Stimulated activated naive CD8-positive, alpha-beta T cell treated with anti-CD3 and anti-CD28 coated beads, Interleukin-15, Interleukin-2, amounts not matched to agents 100 ng/mL and 50 ng/mL, for 24 hours (primary cell): ENCODE results near the gene CD34.
"Not testable (repeated sequence)": the region's sequence is repeated elsewhere in the genome, so short reads cannot be mapped to it uniquely, and the experiment has no call there.

Experiments
- H3K27ac Mint-ChIP-seq: one replicate; pipeline ENCODE4 v1.8.0; 2021; ENCODE audit warnings: mild to moderate bottlenecking, mixed read lengths
- H3K27me3 Mint-ChIP-seq: one replicate; pipeline ENCODE4 v1.8.0; 2021; ENCODE audit warnings: mixed read lengths
- H3K36me3 Mint-ChIP-seq: one replicate; pipeline ENCODE4 v1.8.0; 2021; ENCODE audit warnings: low read depth, mixed read lengths
- H3K4me1 Mint-ChIP-seq: one replicate; pipeline ENCODE4 v1.8.0; 2021; ENCODE audit warnings: low read depth, mixed read lengths
- H3K4me3 Mint-ChIP-seq: one replicate; pipeline ENCODE4 v1.8.0; 2021; ENCODE audit warnings: mild to moderate bottlenecking, mixed read lengths
- H3K9me3 Mint-ChIP-seq: one replicate; pipeline ENCODE4 v1.8.0; 2021; ENCODE audit warnings: mixed read lengths

Gene CD34

GRCh38 chr1:207882692-207883091 is 28.2 kb downstream of the CD34 start:
- Mint-ChIP-seq H3K27me3 (no peaks in the 10 kb centered on the region), H3K9me3 (no peaks in the 10 kb centered on the region), H3K4me3 (peak overlapping the region; percentile 85), H3K27ac (peak overlapping the region; percentile 94), H3K4me1 (peaks cover 43% of the 10 kb centered on the region), H3K36me3 (no peaks in the 10 kb centered on the region)

DNA sequence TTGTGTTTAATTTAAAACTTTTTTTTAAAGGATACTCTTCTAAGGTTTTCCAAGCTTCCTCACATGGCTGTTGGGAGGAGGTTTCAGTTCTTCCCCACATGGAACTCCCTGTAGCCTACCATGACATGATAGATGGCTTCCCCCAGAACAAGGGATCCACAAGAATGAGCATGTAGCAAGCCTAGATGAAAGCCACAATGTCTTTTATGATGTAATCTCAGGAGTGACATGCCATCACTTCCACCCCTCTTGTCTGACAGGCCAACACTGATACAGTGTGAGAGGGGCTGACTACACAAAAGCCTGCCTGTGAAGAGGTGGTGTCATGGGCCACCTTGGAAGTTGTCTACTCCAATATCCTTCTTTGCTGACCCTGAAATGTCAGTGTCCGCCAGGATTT is 32.0 kb downstream of the CD34 start:
- Mint-ChIP-seq H3K9me3 (no peaks in the 10 kb centered on the region), H3K4me1 (peaks cover 51% of the 10 kb centered on the region), H3K36me3 (no peaks in the 10 kb centered on the region), H3K27ac (no peak overlapping the region), H3K27me3 (no peaks in the 10 kb centered on the region), H3K4me3 (no peak overlapping the region)

- not testable (repeated sequence) for H3K36me3 Mint-ChIP-seq, H3K9me3 Mint-ChIP-seq, H3K4me3 Mint-ChIP-seq, H3K27me3 Mint-ChIP-seq
- peak overlapping the region; percentile 31 for H3K27ac Mint-ChIP-seq
- H3K4me1 Mint-ChIP-seq: peaks cover 51% of the 10 kb centered on the region
These were observed 33.0 kb downstream of the CD34 start for GRCh38 chr1:207877914-207878313.

- H3K27ac Mint-ChIP-seq: no peak overlapping the region
- peaks cover 55% of the 10 kb centered on the region for H3K4me1 Mint-ChIP-seq
- H3K36me3 Mint-ChIP-seq: no peaks in the 10 kb centered on the region
- no peaks in the 10 kb centered on the region for H3K27me3 Mint-ChIP-seq
- H3K4me3 Mint-ChIP-seq: no peak overlapping the region
- no peaks in the 10 kb centered on the region for H3K9me3 Mint-ChIP-seq
These were observed 34.8 kb downstream of the CD34 start for GRCh38 chr1:207876131-207876530.

DNA sequence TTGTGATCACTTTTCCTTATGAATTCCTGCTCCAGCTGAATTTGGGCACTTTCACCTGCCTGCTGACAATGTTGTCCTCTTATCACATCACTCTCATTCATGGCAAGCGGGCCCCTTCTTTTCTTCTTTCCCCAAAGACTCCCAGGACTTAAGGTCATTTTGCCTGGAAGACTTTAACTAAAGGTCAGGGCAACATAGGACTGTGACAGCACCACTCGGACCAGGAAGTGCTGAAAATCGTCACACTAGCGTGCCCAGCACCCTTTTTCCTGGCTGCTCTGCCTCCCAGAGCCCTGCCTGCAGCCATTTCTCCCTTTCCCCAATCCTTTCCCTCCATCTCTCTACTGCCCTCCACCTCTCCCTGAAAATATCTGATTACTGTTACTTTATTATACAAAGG is 35.4 kb downstream of the CD34 start:
- no peaks in the 10 kb centered on the region for H3K36me3 Mint-ChIP-seq
- no peak overlapping the region for H3K27ac Mint-ChIP-seq
- no peaks in the 10 kb centered on the region for H3K27me3 Mint-ChIP-seq
- no peak overlapping the region for H3K4me3 Mint-ChIP-seq
- peaks cover 61% of the 10 kb centered on the region for H3K4me1 Mint-ChIP-seq
- no peaks in the 10 kb centered on the region for H3K9me3 Mint-ChIP-seq

DNA sequence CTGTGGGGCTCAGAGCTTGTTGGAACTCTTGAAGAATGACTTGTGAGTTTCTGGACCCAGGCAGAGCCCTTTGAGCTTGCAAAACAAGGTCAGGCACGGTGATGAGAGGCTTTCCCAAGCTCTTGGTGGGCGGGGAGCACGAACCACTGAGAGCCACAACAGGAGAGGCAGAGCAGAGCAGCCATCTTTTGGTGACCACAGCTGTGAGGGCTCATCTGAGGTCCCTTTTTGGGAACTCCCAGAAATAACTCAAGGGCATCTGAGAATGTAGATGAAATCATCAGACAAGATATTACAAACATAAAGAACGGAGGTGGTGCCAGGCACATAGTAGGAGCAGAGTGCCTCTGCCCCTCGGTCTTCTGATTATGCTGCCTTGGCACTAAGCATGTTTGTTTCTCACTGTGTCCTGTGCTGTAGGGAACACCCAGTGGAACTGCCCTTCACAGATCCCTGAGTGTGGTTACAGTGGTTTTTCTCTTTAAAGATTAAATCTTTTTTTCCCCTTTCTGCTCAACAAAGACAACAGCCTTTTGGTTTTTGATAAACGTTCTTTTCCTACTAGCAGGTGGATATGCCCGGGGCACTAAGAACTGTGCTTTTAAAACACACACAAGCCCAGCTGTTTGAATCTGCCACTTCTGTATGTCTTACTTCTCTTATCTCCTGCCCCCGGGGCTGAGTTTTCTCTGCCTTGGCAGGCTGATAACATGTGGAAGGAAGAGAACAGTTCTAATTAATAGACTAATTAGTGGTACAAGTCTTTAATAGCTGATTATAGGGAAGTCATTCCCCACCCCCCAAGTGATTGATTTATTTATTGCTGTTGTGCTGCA is 37.7 kb downstream of the CD34 start:
- H3K4me1 Mint-ChIP-seq: peaks cover 69% of the 10 kb centered on the region
- H3K9me3 Mint-ChIP-seq: no peaks in the 10 kb centered on the region
- peak overlapping the region; percentile 42 for H3K27ac Mint-ChIP-seq
- no peaks in the 10 kb centered on the region for H3K36me3 Mint-ChIP-seq
- H3K27me3 Mint-ChIP-seq: no peaks in the 10 kb centered on the region
- peak overlapping the region; percentile 38 for H3K4me3 Mint-ChIP-seq

DNA sequence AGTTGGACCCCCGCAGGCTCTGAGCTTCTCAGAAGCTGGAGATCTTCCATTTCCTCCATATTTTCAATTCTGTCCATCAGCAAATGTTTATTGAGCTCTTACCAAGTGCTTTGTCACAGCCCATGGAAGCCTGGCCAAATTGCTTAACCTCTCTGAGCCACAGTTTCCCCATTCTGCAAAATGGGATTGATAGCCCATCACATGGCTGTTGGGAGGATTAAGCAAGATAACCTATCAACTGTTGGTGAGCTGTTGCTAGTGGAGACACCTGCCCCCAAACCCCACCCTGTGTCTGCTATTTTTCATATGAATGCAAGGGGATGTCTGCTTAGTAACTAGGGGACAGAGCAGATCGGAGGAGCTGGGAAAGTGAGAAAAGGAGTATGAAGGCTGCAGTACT is 38.3 kb downstream of the CD34 start:
- H3K9me3 Mint-ChIP-seq: no peaks in the 10 kb centered on the region
- H3K27ac Mint-ChIP-seq: peak overlapping the region; percentile 42
- H3K27me3 Mint-ChIP-seq: no peaks in the 10 kb centered on the region
- H3K4me1 Mint-ChIP-seq: peaks cover 73% of the 10 kb centered on the region
- H3K4me3 Mint-ChIP-seq: peak overlapping the region; percentile 38
- no peaks in the 10 kb centered on the region for H3K36me3 Mint-ChIP-seq

GRCh38 chr1:207871117-207871649 is 39.7 kb downstream of the CD34 start:
- H3K27ac Mint-ChIP-seq: peak overlapping the region; percentile 82
- H3K4me3 Mint-ChIP-seq: no peak overlapping the region

GRCh38 chr1:207870306-207871031 is 40.5 kb downstream of the CD34 start:
- H3K27ac Mint-ChIP-seq: no peak overlapping the region
- peaks cover 9% of the 10 kb centered on the region for H3K36me3 Mint-ChIP-seq
- H3K4me3 Mint-ChIP-seq: peak overlapping the region; percentile 80
- H3K4me1 Mint-ChIP-seq: peaks cover 80% of the 10 kb centered on the region
- no peaks in the 10 kb centered on the region for H3K9me3 Mint-ChIP-seq
- H3K27me3 Mint-ChIP-seq: no peaks in the 10 kb centered on the region

More at GRCh38 chr1:207871117-207871649, 39.7 kb downstream of the CD34 start:
- no peaks in the 10 kb centered on the region for H3K27me3 Mint-ChIP-seq
- peaks cover 4% of the 10 kb centered on the region for H3K36me3 Mint-ChIP-seq
- peaks cover 81% of the 10 kb centered on the region for H3K4me1 Mint-ChIP-seq
- no peaks in the 10 kb centered on the region for H3K9me3 Mint-ChIP-seq

- peaks cover 81% of the 10 kb centered on the region for H3K4me1 Mint-ChIP-seq
- H3K4me3 Mint-ChIP-seq: peak overlapping the region; percentile 80
- no peaks in the 10 kb centered on the region for H3K9me3 Mint-ChIP-seq
- peaks cover 9% of the 10 kb centered on the region for H3K36me3 Mint-ChIP-seq
- no peaks in the 10 kb centered on the region for H3K27me3 Mint-ChIP-seq
- peak overlapping the region; percentile 75 for H3K27ac Mint-ChIP-seq
These were observed 41.1 kb downstream of the CD34 start for GRCh38 chr1:207869859-207870258.

DNA sequence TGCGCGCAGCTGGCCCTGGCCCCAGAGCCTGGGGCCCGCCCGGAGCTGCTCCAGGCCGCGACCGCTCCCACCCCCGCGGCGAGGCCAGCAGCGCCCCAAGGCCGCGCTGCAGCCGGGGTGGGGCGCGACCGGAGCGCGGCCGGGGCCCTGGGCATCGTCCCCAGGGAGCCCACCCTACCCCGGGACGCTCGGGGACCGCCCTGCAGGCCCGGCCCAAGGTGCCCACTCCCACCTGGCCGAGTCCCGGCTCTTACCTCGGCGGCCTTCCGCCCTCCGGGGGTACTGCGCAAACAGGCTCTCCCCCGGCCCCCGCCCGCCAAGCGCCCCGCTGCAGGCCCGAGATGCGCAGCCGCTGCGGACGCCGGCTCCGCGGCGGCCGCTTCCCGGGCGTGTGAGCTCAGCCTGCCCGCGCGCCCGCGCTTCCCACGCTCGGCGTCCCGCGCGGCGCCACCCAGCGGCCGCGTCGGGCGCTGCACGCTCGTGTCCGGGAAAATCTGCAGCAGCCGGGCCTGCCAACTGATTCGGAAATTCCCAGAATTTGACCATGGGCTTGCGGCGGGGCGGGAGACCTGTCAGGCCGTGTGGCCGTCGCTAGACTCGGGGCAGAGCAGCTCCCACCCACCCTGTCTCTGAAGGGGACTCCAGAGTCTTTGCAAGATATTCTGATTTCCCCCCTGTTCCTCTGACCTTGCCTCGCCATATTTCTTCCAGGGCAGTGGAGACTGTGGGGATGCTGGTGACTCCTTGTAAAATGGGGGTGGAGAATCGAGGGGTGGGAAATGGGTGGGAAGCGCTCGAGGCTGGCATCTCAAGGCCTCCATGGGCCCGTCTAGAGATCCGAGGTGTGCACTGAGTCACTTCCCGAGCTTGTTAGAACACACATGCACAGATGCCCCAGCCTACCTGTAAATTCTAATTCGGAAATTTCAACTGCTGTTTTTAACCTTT is 41.9 kb downstream of the CD34 start:
- Mint-ChIP-seq H3K36me3 (peaks cover 13% of the 10 kb centered on the region), H3K4me3 (peak overlapping the region; percentile 91), H3K4me1 (peaks cover 83% of the 10 kb centered on the region), H3K27ac (peak overlapping the region; percentile 75), H3K9me3 (no peaks in the 10 kb centered on the region), H3K27me3 (no peaks in the 10 kb centered on the region)

GRCh38 chr1:207868251-207868773 is 42.6 kb downstream of the CD34 start:
- peaks cover 18% of the 10 kb centered on the region for H3K36me3 Mint-ChIP-seq
- H3K4me3 Mint-ChIP-seq: peak overlapping the region; percentile 91
- H3K9me3 Mint-ChIP-seq: no peaks in the 10 kb centered on the region
- peaks cover 83% of the 10 kb centered on the region for H3K4me1 Mint-ChIP-seq
- H3K27ac Mint-ChIP-seq: peak overlapping the region; percentile 88
- H3K27me3 Mint-ChIP-seq: no peaks in the 10 kb centered on the region

GRCh38 chr1:207867136-207868109 is 43.5 kb downstream of the CD34 start:
- H3K36me3 Mint-ChIP-seq: peaks cover 27% of the 10 kb centered on the region
- H3K4me1 Mint-ChIP-seq: peaks cover 83% of the 10 kb centered on the region
- H3K27ac Mint-ChIP-seq: peak overlapping the region; percentile 88
- no peaks in the 10 kb centered on the region for H3K27me3 Mint-ChIP-seq
- H3K4me3 Mint-ChIP-seq: peak overlapping the region; percentile 91
- no peaks in the 10 kb centered on the region for H3K9me3 Mint-ChIP-seq
